IMR-90 (cell line): Measurements from ENCODE around the gene NPL. TPM values are rescaled to one million over a fixed set of nuclear protein-coding genes. Genes with fewer than 3 reads are reported as not detected.

Experiments
- ATAC-seq: fragments of 200-7000 bp; cut with Tn5 transposase; 2 replicates; pipeline ENCODE4 v1.9.1; 2020; ENCODE audit warnings: low read depth, mild to moderate bottlenecking, moderate library complexity
- BruUV-seq: library from RNA; stranded (reverse); fragments of 400-500 nt; replicated peaks from 2 replicates; lab custom pipeline; 2021; lab: Mats Ljungman, UMichigan
- CTCF ChIA-PET: fragments of 300-600 bp; formaldehyde crosslinking; extraction: SDS; loops from one replicate; lab custom pipeline; 2021; ENCODE audit warnings: antibody characterized with exemption; lab: Yijun Ruan, JAX
- POLR2A ChIA-PET: fragments of 300-600 bp; sonication (Branson Sonifier 250); formaldehyde crosslinking; loops from one replicate; lab custom pipeline; 2022; ENCODE audit warnings: antibody characterized with exemption; ENCODE audit not compliant: unreplicated experiment; lab: Charles Lee
- DNase-seq: peaks from one replicate; pipeline ENCODE4 v3.0.0; 2013
- H2AFZ ChIP-seq: replicated peaks from 2 replicates; pipeline ENCODE3; 2013; ENCODE audit warnings: low read length, mild to moderate bottlenecking; ENCODE audit not compliant: poor library complexity
- H2AK5ac ChIP-seq: 2 replicates; pipeline ENCODE4 v1.6.1; 2013; ENCODE audit warnings: low read depth, low read length, inconsistent platforms
- H2AK9ac ChIP-seq: replicated peaks from 2 replicates; pipeline ENCODE3; 2013; ENCODE audit warnings: mild to moderate bottlenecking, low read depth, low read length, moderate library complexity; ENCODE audit not compliant: poor library complexity
- H2BK120ac ChIP-seq: 2 replicates; pipeline ENCODE4 v1.6.1; 2013; ENCODE audit warnings: low read depth, low read length, inconsistent platforms
- H2BK15ac ChIP-seq: 3 replicates; pipeline ENCODE4 v1.6.1; 2013; ENCODE audit warnings: low read depth, low read length, inconsistent platforms
- H2BK20ac ChIP-seq: 2 replicates; pipeline ENCODE4 v1.6.1; 2013; ENCODE audit warnings: low read depth, mild to moderate bottlenecking, inconsistent platforms, low read length, moderate library complexity
- H2BK5ac ChIP-seq: 2 replicates; pipeline ENCODE4 v1.6.1; 2013; ENCODE audit warnings: mild to moderate bottlenecking, low read depth, low read length, inconsistent platforms; ENCODE audit not compliant: poor library complexity, severe bottlenecking
- H3K14ac ChIP-seq: replicated peaks from 2 replicates; pipeline ENCODE4 v1.6.1; 2013; ENCODE audit warnings: low read depth, low read length, inconsistent platforms
- H3K18ac ChIP-seq: 2 replicates; pipeline ENCODE4 v1.6.1; 2013; ENCODE audit warnings: low read depth, low read length, control low read depth
- H3K23ac ChIP-seq: 2 replicates; pipeline ENCODE4 v1.6.1; 2013; ENCODE audit warnings: low read depth, low read length, inconsistent platforms
- H3K27ac ChIP-seq: 2 replicates; pipeline ENCODE4 v1.5.1; 2013; ENCODE audit warnings: mild to moderate bottlenecking, control low read depth, low read length; ENCODE audit not compliant: insufficient read depth
- H3K27me3 ChIP-seq: 2 replicates; pipeline ENCODE4 v1.6.1; 2013; ENCODE audit warnings: low read length; ENCODE audit not compliant: control insufficient read depth, insufficient read depth
- H3K36me3 ChIP-seq: 2 replicates; pipeline ENCODE4 v1.6.1; 2013; ENCODE audit warnings: low read length, mixed read lengths; ENCODE audit not compliant: control insufficient read depth, insufficient read depth
- H3K4ac ChIP-seq: 2 replicates; pipeline ENCODE4 v1.6.1; 2013; ENCODE audit warnings: low read depth, low read length, inconsistent platforms
- H3K4me1 ChIP-seq: 2 replicates; pipeline ENCODE4 v1.6.1; 2013; ENCODE audit warnings: low read length, mixed read lengths; ENCODE audit not compliant: control insufficient read depth, insufficient read depth
- H3K4me2 ChIP-seq: 2 replicates; pipeline ENCODE4 v1.6.1; 2013; ENCODE audit warnings: low read depth, mild to moderate bottlenecking, control low read depth, low read length, moderate library complexity
- H3K4me3 ChIP-seq: 2 replicates; pipeline ENCODE4 v1.5.1; 2013; ENCODE audit warnings: low read depth, mild to moderate bottlenecking, control low read depth, low read length, moderate library complexity; ENCODE audit not compliant: insufficient read depth
- H3K56ac ChIP-seq: 2 replicates; pipeline ENCODE4 v1.6.1; 2013; ENCODE audit warnings: low read length, inconsistent platforms; ENCODE audit not compliant: insufficient read depth; ENCODE audit errors: extremely low read depth
- H3K79me1 ChIP-seq, 2 experiments: 2 replicates each; pipeline ENCODE4 v1.6.1; 2013; ENCODE audit warnings: low read length in 2 of 2, inconsistent platforms in 1 of 2, low read depth in 1 of 2
- H3K9ac ChIP-seq: 2 replicates; pipeline ENCODE4 v1.6.1; 2013; ENCODE audit warnings: low read depth, low read length, control low read depth
- H3K9me1 ChIP-seq: 2 replicates; pipeline ENCODE4 v1.6.1; 2013; ENCODE audit warnings: low read length, inconsistent platforms; ENCODE audit not compliant: insufficient read depth
- H3K9me3 ChIP-seq: 2 replicates; pipeline ENCODE4 v1.6.1; 2013; ENCODE audit warnings: low read length; ENCODE audit not compliant: control insufficient read depth, insufficient read depth
- H4K20me1 ChIP-seq: 2 replicates; pipeline ENCODE4 v1.6.1; 2013; ENCODE audit warnings: low read length, inconsistent platforms; ENCODE audit not compliant: insufficient read depth
- H4K5ac ChIP-seq: 2 replicates; pipeline ENCODE4 v1.6.1; 2013; ENCODE audit warnings: mild to moderate bottlenecking, low read depth, low read length, control low read depth
- H4K8ac ChIP-seq, 2 experiments: 2 replicates each; pipeline ENCODE4 v1.6.1; 2013; ENCODE audit warnings: low read depth in 2 of 2, low read length in 2 of 2, control low read depth in 1 of 2, inconsistent platforms in 1 of 2
- H4K91ac ChIP-seq: 2 replicates; pipeline ENCODE4 v1.6.1; 2013; ENCODE audit warnings: low read depth, low read length, inconsistent platforms; ENCODE audit not compliant: insufficient read depth
- CEBPB ChIP-seq: IDR thresholded peaks from 2 replicates; pipeline ENCODE4 v1.6.1; 2012; ENCODE audit warnings: low read depth, low read length, improper control_type of control experiment
- MAFK ChIP-seq: IDR thresholded peaks from 2 replicates; pipeline ENCODE4 v1.6.1; 2012; ENCODE audit warnings: low read depth, low read length, improper control_type of control experiment
- MAZ ChIP-seq: IDR thresholded peaks from 2 replicates; pipeline ENCODE4 v1.6.1; 2012; ENCODE audit warnings: low read depth, mild to moderate bottlenecking, low read length, improper control_type of control experiment, moderate library complexity, borderline replicate concordance
- POLR2A ChIP-seq: IDR thresholded peaks from 2 replicates; pipeline ENCODE4 v1.6.1; 2012; ENCODE audit warnings: mild to moderate bottlenecking, low read depth, low read length
- RCOR1 ChIP-seq: IDR thresholded peaks from 2 replicates; pipeline ENCODE4 v1.6.1; 2012; ENCODE audit warnings: mild to moderate bottlenecking, low read length, improper control_type of control experiment; ENCODE audit not compliant: insufficient replicate concordance
- WGBS, 2 experiments: methylation state at CpG; one replicate each; pipeline versions ENCODE4 v1.1.5 to v1.1.7; 2013; ENCODE audit warnings: missing lambda C conversion rate in 2 of 2; ENCODE audit not compliant: insufficient read length in 1 of 2; ENCODE audit errors: extremely low coverage in 2 of 2; 5-methylcytosine and 5-hydroxymethylcytosine counted together
- dilution Hi-C: fragments of 300-500 bp; cut with HindIII; formaldehyde crosslinking; loops from one replicate; pipeline ENCODE4 v1.14.3; 2018; ENCODE audit warnings: low sequenced_read_pairs; ENCODE audit not compliant: unreplicated experiment
- in situ Hi-C: fragments of 300-500 bp; cut with MboI; formaldehyde crosslinking; loops from 3 replicates; pipeline ENCODE4 v1.14.3; 2019; ENCODE audit warnings: low sequenced_read_pairs, inconsistent platforms, mixed read lengths
- intact Hi-C: fragments of 100-400 bp; cut with micrococcal nuclease; formaldehyde crosslinking; loops from 2 replicates; pipeline ENCODE4 v1.10.0; 2022
- polyA plus RNA-seq, 3 experiments: library from polyadenylated mRNA; depleted of rRNA; stranded (reverse); fragments of >200 nt; gene quantifications; 2 replicates each; pipeline ENCODE4 v1.2.3, GENCODE V29; 2012; ENCODE audit warnings: low replicate concordance in 1 of 3
- total RNA-seq: library from RNA; depleted of rRNA; stranded (reverse); fragments of >200 nt; gene quantifications from 2 replicates; pipeline ENCODE4 v1.2.3, GENCODE V29; 2012
- TF ChIP-seq, protein P1 (sequence below): fragments of 150-350 bp; IDR thresholded peaks from 2 replicates; pipeline ENCODE4 v1.6.1; 2017; ENCODE audit warnings: mild to moderate bottlenecking, antibody characterized with exemption, low read length, low read depth
- TF ChIP-seq, protein P2 (sequence below): fragments of 150-350 bp; IDR thresholded peaks from 2 replicates; pipeline ENCODE4 v1.6.1; 2016; ENCODE audit warnings: low read depth, mild to moderate bottlenecking, low read length, moderate library complexity, borderline replicate concordance
- TF ChIP-seq, protein P3 (sequence below): conservative IDR thresholded peaks from 2 replicates; pipeline ENCODE4 v1.5.1; 2012; ENCODE audit warnings: mild to moderate bottlenecking, low read depth, low read length, improper control_type of control experiment

Gene NPL
- total and polyA plus RNA-seq, 2 of the 4 experiments (the other 2 are of a cell fraction) = 0.36 to 0.68 TPM

DNA sequence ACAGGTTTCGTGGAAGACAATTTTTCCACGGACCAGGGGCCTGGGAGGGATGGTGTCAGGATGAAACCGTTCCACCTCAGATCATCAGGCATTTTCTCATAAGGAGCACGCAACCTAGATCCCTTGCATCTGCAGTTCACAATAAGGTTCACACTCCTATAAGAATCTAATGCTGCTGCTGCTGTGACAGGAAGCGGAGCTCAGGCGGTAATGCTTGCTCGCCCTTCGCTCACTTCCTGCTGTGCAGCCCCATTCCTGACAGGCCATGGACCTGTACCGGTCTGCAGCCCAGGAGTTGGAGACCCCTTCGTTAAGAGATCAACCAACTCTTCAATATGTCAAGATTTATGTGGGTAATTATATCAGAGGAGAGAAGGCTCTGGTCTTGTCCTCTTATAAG, 46.2 kb downstream of the NPL start:
- H2AFZ ChIP-seq = no peak overlapping the region
- H3K56ac ChIP-seq = no peak overlapping the region
- no TSS peak for BruUV-seq
- H2BK20ac ChIP-seq = no peak overlapping the region
- H3K9ac ChIP-seq = no peak overlapping the region
- ChIA-PET CTCF (no interaction called here), POLR2A (no interaction called here)
- peaks cover 9% of the 10 kb centered on the region for H3K27me3 ChIP-seq
- H4K20me1 ChIP-seq = peaks cover 17% of the 10 kb centered on the region
- no peak for DNase-seq
- 0 out of 2 replicates have a peak, but pooled peaks cover 2% of the 10 kb centered on the region for H3K4me1 ChIP-seq
- in situ Hi-C loops (no loop called here), intact Hi-C loops (loop anchor here (5.0 kb wide), 1 partner anchor 234 kb away; the partner anchor contains the start of gene RGS16), dilution Hi-C loops (no loop called here)
- H3K9me1 ChIP-seq = peaks cover 3% of the 10 kb centered on the region; the same call in 1 of the 2 replicates
- no peak overlapping the region for H3K4ac ChIP-seq
- H2AK9ac ChIP-seq = no peak overlapping the region
- no peak overlapping the region for H3K18ac ChIP-seq
- H2BK120ac ChIP-seq = no peak overlapping the region
- no peak overlapping the region for H3K27ac ChIP-seq
- no peak overlapping the region for H2BK5ac ChIP-seq
- 93% methylated on average over 2 of the region's 10 CpGs; no CpG with 5 or more reads in 1 of the 2 experiments for WGBS, 2 experiments
- H4K91ac ChIP-seq = no peak overlapping the region
- peaks cover 1% of the 10 kb centered on the region; the same call in 1 of the 2 replicates for H3K36me3 ChIP-seq
- no peak overlapping the region for H4K5ac ChIP-seq
- no peak overlapping the region for H4K8ac ChIP-seq
- TF ChIP-seq MAZ (no peak), RCOR1 (no peak), POLR2A (no peak), CEBPB (no peak), MAFK (no peak)
- TF ChIP-seq, protein P1, sequence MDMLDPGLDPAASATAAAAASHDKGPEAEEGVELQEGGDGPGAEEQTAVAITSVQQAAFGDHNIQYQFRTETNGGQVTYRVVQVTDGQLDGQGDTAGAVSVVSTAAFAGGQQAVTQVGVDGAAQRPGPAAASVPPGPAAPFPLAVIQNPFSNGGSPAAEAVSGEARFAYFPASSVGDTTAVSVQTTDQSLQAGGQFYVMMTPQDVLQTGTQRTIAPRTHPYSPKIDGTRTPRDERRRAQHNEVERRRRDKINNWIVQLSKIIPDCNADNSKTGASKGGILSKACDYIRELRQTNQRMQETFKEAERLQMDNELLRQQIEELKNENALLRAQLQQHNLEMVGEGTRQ = no peak
- TF ChIP-seq, protein P2, sequence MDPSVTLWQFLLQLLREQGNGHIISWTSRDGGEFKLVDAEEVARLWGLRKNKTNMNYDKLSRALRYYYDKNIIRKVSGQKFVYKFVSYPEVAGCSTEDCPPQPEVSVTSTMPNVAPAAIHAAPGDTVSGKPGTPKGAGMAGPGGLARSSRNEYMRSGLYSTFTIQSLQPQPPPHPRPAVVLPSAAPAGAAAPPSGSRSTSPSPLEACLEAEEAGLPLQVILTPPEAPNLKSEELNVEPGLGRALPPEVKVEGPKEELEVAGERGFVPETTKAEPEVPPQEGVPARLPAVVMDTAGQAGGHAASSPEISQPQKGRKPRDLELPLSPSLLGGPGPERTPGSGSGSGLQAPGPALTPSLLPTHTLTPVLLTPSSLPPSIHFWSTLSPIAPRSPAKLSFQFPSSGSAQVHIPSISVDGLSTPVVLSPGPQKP = no peak
- TF ChIP-seq, protein P3, sequence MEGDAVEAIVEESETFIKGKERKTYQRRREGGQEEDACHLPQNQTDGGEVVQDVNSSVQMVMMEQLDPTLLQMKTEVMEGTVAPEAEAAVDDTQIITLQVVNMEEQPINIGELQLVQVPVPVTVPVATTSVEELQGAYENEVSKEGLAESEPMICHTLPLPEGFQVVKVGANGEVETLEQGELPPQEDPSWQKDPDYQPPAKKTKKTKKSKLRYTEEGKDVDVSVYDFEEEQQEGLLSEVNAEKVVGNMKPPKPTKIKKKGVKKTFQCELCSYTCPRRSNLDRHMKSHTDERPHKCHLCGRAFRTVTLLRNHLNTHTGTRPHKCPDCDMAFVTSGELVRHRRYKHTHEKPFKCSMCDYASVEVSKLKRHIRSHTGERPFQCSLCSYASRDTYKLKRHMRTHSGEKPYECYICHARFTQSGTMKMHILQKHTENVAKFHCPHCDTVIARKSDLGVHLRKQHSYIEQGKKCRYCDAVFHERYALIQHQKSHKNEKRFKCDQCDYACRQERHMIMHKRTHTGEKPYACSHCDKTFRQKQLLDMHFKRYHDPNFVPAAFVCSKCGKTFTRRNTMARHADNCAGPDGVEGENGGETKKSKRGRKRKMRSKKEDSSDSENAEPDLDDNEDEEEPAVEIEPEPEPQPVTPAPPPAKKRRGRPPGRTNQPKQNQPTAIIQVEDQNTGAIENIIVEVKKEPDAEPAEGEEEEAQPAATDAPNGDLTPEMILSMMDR = no peak
- no peak overlapping the region for H3K14ac ChIP-seq
- no peak overlapping the region for H2AK5ac ChIP-seq
- no peak overlapping the region for H2BK15ac ChIP-seq
- no peak for ATAC-seq
- no peak overlapping the region for H3K4me3 ChIP-seq
- no peak overlapping the region for H3K23ac ChIP-seq
- H3K4me2 ChIP-seq = no peak overlapping the region
- peaks cover 0 to 11% of the 10 kb centered on the region in 2 experiments; a peak in 1 of 4 replicates for H3K79me1 ChIP-seq
- no peaks in the 10 kb centered on the region for H3K9me3 ChIP-seq
